LNCAP (cell line): ENCODE measurements around the gene KNDC1.

Experiments
- CTCF ChIP-seq: fragments of 450-650 bp; IDR thresholded peaks from 2 replicates; pipeline ENCODE4 v1.5.1; 2017; ENCODE audit warnings: mild to moderate bottlenecking

KNDC1 gene

GRCh38 chr10:133159950-133160825 is at the start of gene KNDC1:
TSS of gene KNDC1 (plus strand) at chr10:133160219. CDS start at chr10:133160468, 249 bp downstream.
- TF ChIP-seq CTCF: no peak

GRCh38 chr10:133110609-133111275 is 49.3 kb upstream of the KNDC1 start:
- no peak for TF ChIP-seq CTCF

- TF ChIP-seq CTCF: no peak
Observed at GRCh38 chr10:133113146-133113830, 46.7 kb upstream of the KNDC1 start.

- TF ChIP-seq CTCF: no peak
Observed at GRCh38 chr10:133113847-133114246, 46.2 kb upstream of the KNDC1 start.

- TF ChIP-seq CTCF: no peak
Observed at GRCh38 chr10:133114251-133114650, 45.8 kb upstream of the KNDC1 start.

GRCh38 chr10:133114726-133115452 is 45.1 kb upstream of the KNDC1 start:
- TF ChIP-seq CTCF: no peak

GRCh38 chr10:133115453-133115842 is 44.6 kb upstream of the KNDC1 start:
- no peak for TF ChIP-seq CTCF
